ENCODE results near the gene SLC9A9. TPM values are rescaled to one million over a fixed set of nuclear protein-coding genes. Genes with fewer than 3 reads are reported as not detected.

Gene SLC9A9
- total and polyA plus RNA-seq, 9 of the 15 experiments (the other 6 are each of a cell fraction or from before 2014, with no cell fraction given): 0.03 to 0.13 TPM; not detected in 7

DNA sequence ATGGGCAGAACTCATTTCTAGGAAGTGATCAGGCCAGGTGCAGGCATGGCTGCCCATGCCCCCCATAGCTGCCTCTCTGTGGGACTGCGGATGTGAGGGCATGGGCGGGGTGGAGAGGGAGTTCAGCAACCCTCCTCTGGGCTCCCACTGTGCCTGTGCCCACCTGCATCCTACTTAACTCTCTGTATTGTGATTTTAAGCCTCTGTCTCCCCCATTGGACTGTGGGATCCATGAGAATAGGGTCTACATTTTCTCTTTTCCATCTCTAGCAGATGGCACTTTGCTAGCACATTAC lies 534.4 kb downstream of the SLC9A9 start:
- intact Hi-C loops (cut with micrococcal nuclease): no loop called here
- DNase-seq (ENCODE audit: extremely low read depth in 1 of 4, low spot score in 3 of 4) (no peak), ATAC-seq (no peak), FAIRE-seq (no peak)
- Histone ChIP-seq H3K9me3 (replicated peaks; ENCODE audit: control insufficient read depth, insufficient read depth, low read depth, low read length) (no peaks in the 10 kb centered on the region), H3K36me3 (ENCODE audit: control insufficient read depth, insufficient read depth, low read length) (no peaks in the 10 kb centered on the region), H3K9ac (ENCODE audit: insufficient read depth in 1 of 2, low read depth in 2 of 2, low read length in 2 of 2) (no peak overlapping the region), H3K79me2 (ENCODE audit: control insufficient read depth, insufficient read depth, low read length) (no peaks in the 10 kb centered on the region), H3K27me3 (ENCODE audit: control insufficient read depth in 2 of 2, insufficient read depth in 2 of 2, low read length in 2 of 2) (no peaks in the 10 kb centered on the region), H2AFZ (ENCODE audit: low read depth, low read length) (no peak overlapping the region), H3K4me3 (no peak overlapping the region), H3K4me2 (ENCODE audit: insufficient read depth, low read length) (no peak overlapping the region), H3K4me1 (replicated peaks in 1 of 2; ENCODE audit: control insufficient read depth in 2 of 2, insufficient read depth in 2 of 2, low read length in 2 of 2) (peaks cover 0 to 8% of the 10 kb centered on the region in 2 experiments; a peak in 2 of 5 replicates), H4K20me1 (replicated peaks; ENCODE audit: control insufficient read depth, insufficient read depth, low read length) (no peaks in the 10 kb centered on the region), H3K27ac (ENCODE audit: extremely low read depth, low read depth, low read length) (no peak overlapping the region), H3K9me1 (ENCODE audit: control insufficient read depth, insufficient read depth, low read length) (no peaks in the 10 kb centered on the region)
- ChIA-PET CTCF (ENCODE audit: low intra/inter-chr PET ratio) (no interaction called here), POLR2A (interaction anchor here (0.7 to 1.1 kb wide), 2 partner anchors 16 to 312 kb away, joined by 3 read pairs; no protein-coding TSS in a partner anchor)
- BruUV-seq (replicated peaks): no TSS peak
- no peak for TF ChIP-seq RHOXF2B (CRISPR knock-in tag; conservative IDR thresholded peaks at IDR 0.05)
- TF ChIP-seq BRD4 (IDR thresholded peaks at IDR 0.05): no peak
- TF ChIP-seq FOXP1 (CRISPR knock-in tag; IDR thresholded peaks at IDR 0.05): no peak
- no peak for TF ChIP-seq ATF1 (CRISPR knock-in tag; IDR thresholded peaks at IDR 0.05)
- no peak for TF ChIP-seq ATF1 (tag; IDR thresholded peaks at IDR 0.05)
- no peak for TF ChIP-seq BRF1 (IDR thresholded peaks at IDR 0.05; ENCODE audit: borderline replicate concordance, extremely low read depth, insufficient read length)
- no peak for TF ChIP-seq HNRNPUL1 (IDR thresholded peaks at IDR 0.05; ENCODE audit: low read length)
- TF ChIP-seq, protein P1, sequence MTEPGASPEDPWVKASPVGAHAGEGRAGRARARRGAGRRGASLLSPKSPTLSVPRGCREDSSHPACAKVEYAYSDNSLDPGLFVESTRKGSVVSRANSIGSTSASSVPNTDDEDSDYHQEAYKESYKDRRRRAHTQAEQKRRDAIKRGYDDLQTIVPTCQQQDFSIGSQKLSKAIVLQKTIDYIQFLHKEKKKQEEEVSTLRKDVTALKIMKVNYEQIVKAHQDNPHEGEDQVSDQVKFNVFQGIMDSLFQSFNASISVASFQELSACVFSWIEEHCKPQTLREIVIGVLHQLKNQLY (CRISPR knock-in tag; conservative IDR thresholded peaks at IDR 0.05): no peak
- no peak for TF ChIP-seq NFXL1 (CRISPR knock-in tag; IDR thresholded peaks at IDR 0.05)
- no peak for TF ChIP-seq PTRF (tag; IDR thresholded peaks at IDR 0.05)
- no peak for TF ChIP-seq YY1 (IDR thresholded peaks at IDR 0.05; ENCODE audit: borderline replicate concordance in 1 of 3, control insufficient read depth in 1 of 3, extremely low read depth in 1 of 3, insufficient read depth in 3 of 3, insufficient read length in 1 of 3, insufficient replicate concordance in 2 of 3, low read depth in 1 of 3, low read length in 2 of 3)
- TF ChIP-seq NR2C1 (IDR thresholded peaks at IDR 0.05): no peak
- TF ChIP-seq NR2C1 (tag; IDR thresholded peaks at IDR 0.05): no peak
- no peak for TF ChIP-seq GATAD2B (IDR thresholded peaks at IDR 0.05; ENCODE audit: borderline replicate concordance)
- no peak for TF ChIP-seq SP1 (CRISPR knock-in tag; IDR thresholded peaks at IDR 0.05)
- TF ChIP-seq IFI16 (CRISPR knock-in tag; IDR thresholded peaks at IDR 0.05): no peak
- WGBS (ENCODE audit: insufficient coverage, low coverage, missing lambda C conversion rate): 59% methylated on average over 2 of the region's 2 CpGs
- in situ Hi-C loops (cut with MboI): no loop called here
